Right lobe of liver (tissue), 6 donors: Measurements from ENCODE around the gene EPB41. TPM values are rescaled to one million over a fixed set of nuclear protein-coding genes. Genes with fewer than 3 reads are reported as not detected.

ENCODE experiments used
- ATAC-seq, 4 donors: fragments of 200-7000 bp; cut with Tn5 transposase; one replicate each; pipeline ENCODE4 v1.9.1; 2020; ENCODE audit warnings: mild to moderate bottlenecking in 4 of 4, moderate library complexity in 4 of 4
- DNase-seq, 3 donors: peaks; one replicate each; pipeline ENCODE4 v3.0.0-alpha.2; 2020
- H3K27ac ChIP-seq, 3 donors: fragments of 200-600 bp; one replicate each; pipeline ENCODE4 v1.8.0; 2022
- H3K27me3 ChIP-seq, 2 donors: fragments of 200-600 bp; one replicate each; pipeline ENCODE4 v1.8.0; 2022
- H3K36me3 ChIP-seq, 4 donors: fragments of 200-600 bp; sonication (generic) in 1 of 4; one replicate each; pipeline versions ENCODE4 v1.5.1 to v1.8.0; 2017 to 2022; ENCODE audit warnings: control low read depth in 1 of 4
- H3K4me1 ChIP-seq, 4 donors: fragments of 200-600 bp; sonication (generic) in 1 of 4; one replicate each; pipeline versions ENCODE4 v1.5.1 to v1.8.0; 2017 to 2022; ENCODE audit warnings: control low read depth in 1 of 4
- H3K4me3 ChIP-seq, 3 donors: fragments of 200-600 bp; one replicate each; pipeline ENCODE4 v1.8.0; 2022
- H3K9me3 ChIP-seq, 4 donors: fragments of 200-600 bp; sonication (generic) in 1 of 4; one replicate each; pipeline versions ENCODE4 v1.5.1 to v1.8.0; 2017 to 2022; ENCODE audit warnings: control low read depth in 1 of 4
- POLR2A ChIP-seq: fragments of 450-650 bp; IDR thresholded peaks from one replicate; pipeline ENCODE4 v1.6.1; 2017; ENCODE audit warnings: antibody characterized with exemption, mild to moderate bottlenecking
- WGBS: methylation state at CpG from one replicate; pipeline ENCODE4 v1.1.6; 2018; ENCODE audit warnings: low coverage, low lambda C conversion rate; ENCODE audit not compliant: insufficient coverage; ENCODE audit errors: missing lambda C conversion rate; 5-methylcytosine and 5-hydroxymethylcytosine counted together
- intact Hi-C, 2 donors: fragments of 100-400 bp; cut with DNase I; formaldehyde crosslinking; loops; one replicate each; pipeline versions ENCODE4 v1.11.2 to v1.14.1; 2022
- total RNA-seq, 6 experiments: library from RNA; depleted of rRNA in 2 of 6; stranded (reverse); fragments of >200 nt in 2 of 6; fragmentation: NEBNext Ultra II Directional in 3 of 6; extraction: Animal tissue kit (Norgen Biotek cat#: 25700) in 3 of 6; gene quantifications; one replicate each; pipeline versions ENCODE4 v1.1.0 to v1.2.4, GENCODE V29; 2016 to 2023
- TF ChIP-seq, protein P1 (sequence below), 4 donors: fragments of 200-600 bp in 3 of 4; fragments of 450-650 bp in 1 of 4; IDR thresholded peaks; one replicate each; pipeline versions ENCODE4 v1.5.1 to v1.8.0; 2016 to 2022; ENCODE audit warnings: antibody characterized with exemption in 4 of 4, mild to moderate bottlenecking in 2 of 4
- donor health status: DM: no; HTN: yes; CAD: no.
- donor health status: DM: no; HTN: no; CAD: no.
- donor health status: DM: no; HTN: no; CAD: no.
- donor health status: DM: no; HTN: yes; CAD: no.
- donor health status: DM: no; HTN: yes; CAD: no.

EPB41 gene
- total RNA-seq, 6 experiments from 2014 or later, result 35.3 to 58.7 (median 49.2) TPM

DNA sequence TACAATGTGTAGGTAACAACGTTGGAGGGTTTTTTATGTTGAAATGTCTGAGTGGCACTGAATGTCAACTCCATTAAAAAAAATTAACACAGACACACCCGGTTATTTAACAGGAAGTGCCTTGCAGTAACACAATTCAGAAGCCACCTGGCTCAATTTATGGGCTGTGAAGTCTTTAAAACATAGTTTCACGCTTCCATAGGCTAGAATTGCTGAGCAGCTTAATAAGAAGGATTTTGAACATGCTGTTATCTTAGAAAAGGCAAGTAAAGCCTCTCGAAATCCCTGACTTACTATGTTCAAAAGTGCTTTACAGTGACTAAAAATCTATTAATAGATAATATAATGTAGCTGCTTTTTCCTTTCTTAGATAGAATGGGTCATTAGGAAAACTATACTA, 247.7 kb downstream of the EPB41 start:
- Histone ChIP-seq H3K27me3 (no peaks in the 10 kb centered on the region), H3K9me3 (no peaks in the 10 kb centered on the region), H3K4me1 (peaks cover 0 to 70% (median 21%) of the 10 kb centered on the region in 4 donors), H3K27ac (no peak overlapping the region), H3K4me3 (no peak overlapping the region), H3K36me3 (peaks cover 3 to 42% (median 17%) of the 10 kb centered on the region in 4 donors)
- ATAC-seq (no peak), DNase-seq (no peak)
- intact Hi-C loops, result no loop called here
- TF ChIP-seq, protein P1, sequence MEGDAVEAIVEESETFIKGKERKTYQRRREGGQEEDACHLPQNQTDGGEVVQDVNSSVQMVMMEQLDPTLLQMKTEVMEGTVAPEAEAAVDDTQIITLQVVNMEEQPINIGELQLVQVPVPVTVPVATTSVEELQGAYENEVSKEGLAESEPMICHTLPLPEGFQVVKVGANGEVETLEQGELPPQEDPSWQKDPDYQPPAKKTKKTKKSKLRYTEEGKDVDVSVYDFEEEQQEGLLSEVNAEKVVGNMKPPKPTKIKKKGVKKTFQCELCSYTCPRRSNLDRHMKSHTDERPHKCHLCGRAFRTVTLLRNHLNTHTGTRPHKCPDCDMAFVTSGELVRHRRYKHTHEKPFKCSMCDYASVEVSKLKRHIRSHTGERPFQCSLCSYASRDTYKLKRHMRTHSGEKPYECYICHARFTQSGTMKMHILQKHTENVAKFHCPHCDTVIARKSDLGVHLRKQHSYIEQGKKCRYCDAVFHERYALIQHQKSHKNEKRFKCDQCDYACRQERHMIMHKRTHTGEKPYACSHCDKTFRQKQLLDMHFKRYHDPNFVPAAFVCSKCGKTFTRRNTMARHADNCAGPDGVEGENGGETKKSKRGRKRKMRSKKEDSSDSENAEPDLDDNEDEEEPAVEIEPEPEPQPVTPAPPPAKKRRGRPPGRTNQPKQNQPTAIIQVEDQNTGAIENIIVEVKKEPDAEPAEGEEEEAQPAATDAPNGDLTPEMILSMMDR (IDR thresholded peaks at IDR 0.05), result no peak
- TF ChIP-seq POLR2A, result no peak
- 64% methylated on average over 4 of the region's 4 CpGs for WGBS

DNA sequence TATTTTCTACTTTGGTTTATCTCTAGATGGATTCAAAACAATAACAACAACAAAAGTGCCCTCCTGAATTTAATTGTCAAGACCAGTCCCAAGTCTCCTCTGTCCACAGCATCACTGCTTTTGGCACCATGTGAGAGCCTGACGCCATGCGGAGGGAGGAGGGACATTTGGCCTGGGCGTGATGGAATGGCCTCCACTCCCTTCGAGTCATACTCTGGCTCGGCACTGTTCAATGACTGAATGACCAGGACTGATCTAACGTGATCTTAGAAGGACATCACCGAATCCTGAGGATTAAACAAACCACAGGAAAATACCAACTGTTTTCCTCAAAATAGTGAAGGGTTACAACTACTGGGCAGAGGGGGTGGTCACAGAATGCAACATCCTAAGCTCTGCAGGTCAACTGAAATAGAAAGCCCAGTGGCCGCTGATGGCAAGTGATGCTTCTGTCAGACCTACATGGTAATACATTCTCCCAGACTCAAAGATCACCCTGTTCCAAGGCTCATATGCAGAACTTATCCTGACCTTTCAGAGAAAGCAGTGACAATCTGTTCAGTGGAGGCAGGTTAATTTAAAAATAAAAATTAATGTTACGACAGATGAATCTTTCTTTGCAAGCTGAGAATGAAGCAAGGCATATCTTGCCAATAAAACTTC, 248.2 kb downstream of the EPB41 start:
- DNase-seq (no peak), ATAC-seq (no peak)
- Histone ChIP-seq H3K27me3 (no peaks in the 10 kb centered on the region), H3K9me3 (no peaks in the 10 kb centered on the region), H3K4me3 (no peak overlapping the region), H3K36me3 (peaks cover 3 to 42% (median 16%) of the 10 kb centered on the region in 4 donors), H3K27ac (no peak overlapping the region), H3K4me1 (peaks cover 0 to 75% (median 24%) of the 10 kb centered on the region in 4 donors)
- no peak for TF ChIP-seq POLR2A
- TF ChIP-seq, protein P1 (IDR thresholded peaks at IDR 0.05), result no peak
- intact Hi-C loops, result no loop called here
- WGBS, result 80% methylated on average over 8 of the region's 9 CpGs

GRCh38 chr1:29164588-29164987, 250.2 kb downstream of the EPB41 start:
- H3K9me3 ChIP-seq, result no peaks in the 10 kb centered on the region
- no peaks in the 10 kb centered on the region for H3K27me3 ChIP-seq
- ATAC-seq (no peak), DNase-seq (no peak)
- peaks cover 3 to 31% (median 8%) of the 10 kb centered on the region in 4 donors for H3K36me3 ChIP-seq
- no peak for TF ChIP-seq POLR2A
- TF ChIP-seq, protein P1 (IDR thresholded peaks at IDR 0.05), result no peak
- H3K4me3 ChIP-seq, result no peak overlapping the region
- 91% methylated on average over 4 of the region's 4 CpGs for WGBS
- H3K4me1 ChIP-seq, result peaks cover 0 to 88% (median 27%) of the 10 kb centered on the region in 4 donors
- intact Hi-C loops, result no loop called here
- H3K27ac ChIP-seq, result no peak overlapping the region

DNA sequence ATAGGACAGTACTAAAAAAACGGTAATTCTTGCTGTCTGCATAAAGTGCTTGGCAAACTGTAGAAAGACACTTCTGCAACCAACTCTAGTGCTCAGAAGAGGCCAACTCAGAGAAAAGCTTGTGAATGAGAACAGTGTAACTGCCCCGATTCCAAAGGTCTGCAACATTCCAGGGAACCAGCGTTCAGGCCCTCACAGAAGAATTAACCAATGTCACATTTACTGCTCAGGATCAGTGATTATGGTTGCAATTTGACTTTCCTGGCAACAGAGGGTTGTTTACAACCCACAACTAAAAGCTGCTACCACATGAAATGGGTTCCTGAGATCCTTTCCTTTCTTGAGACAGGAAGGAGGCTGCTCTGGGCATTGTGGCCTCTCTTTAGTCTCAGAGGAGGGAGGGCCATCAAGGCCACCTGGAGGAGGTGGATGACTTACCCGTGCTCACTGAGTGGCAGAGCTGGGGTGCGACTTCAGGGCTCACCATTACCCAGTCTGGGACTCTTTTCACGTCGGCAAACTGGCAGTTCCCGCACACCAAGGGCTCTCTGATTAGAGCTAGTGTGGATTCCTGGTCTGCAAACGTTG, 252.0 kb downstream of the EPB41 start:
- Histone ChIP-seq H3K9me3 (no peaks in the 10 kb centered on the region), H3K27me3 (no peaks in the 10 kb centered on the region), H3K36me3 (peaks cover 0 to 31% (median 8%) of the 10 kb centered on the region in 4 donors), H3K4me3 (no peak overlapping the region), H3K4me1 (peaks cover 0 to 87% (median 31%) of the 10 kb centered on the region in 4 donors), H3K27ac (peak overlapping the region in 2 of 3 donors; percentile 45 to 49)
- 17% methylated on average over 3 of the region's 9 CpGs for WGBS
- intact Hi-C loops, result no loop called here
- TF ChIP-seq POLR2A, result no peak
- TF ChIP-seq, protein P1 (IDR thresholded peaks at IDR 0.05), result no peak
- DNase-seq (no peak), ATAC-seq (peak; percentile 71 to 84 (median 81))
